Measurements from ENCODE around the gene TTLL9. TPM values are rescaled to one million over a fixed set of nuclear protein-coding genes. Genes with fewer than 3 reads are reported as not detected.

TTLL9 gene
- total and polyA plus RNA-seq, 10 of the 15 experiments (the other 5 are each of a cell fraction or from before 2014, with no cell fraction given): 0.03 to 0.77 (median 0.11) TPM; not detected in 2

DNA sequence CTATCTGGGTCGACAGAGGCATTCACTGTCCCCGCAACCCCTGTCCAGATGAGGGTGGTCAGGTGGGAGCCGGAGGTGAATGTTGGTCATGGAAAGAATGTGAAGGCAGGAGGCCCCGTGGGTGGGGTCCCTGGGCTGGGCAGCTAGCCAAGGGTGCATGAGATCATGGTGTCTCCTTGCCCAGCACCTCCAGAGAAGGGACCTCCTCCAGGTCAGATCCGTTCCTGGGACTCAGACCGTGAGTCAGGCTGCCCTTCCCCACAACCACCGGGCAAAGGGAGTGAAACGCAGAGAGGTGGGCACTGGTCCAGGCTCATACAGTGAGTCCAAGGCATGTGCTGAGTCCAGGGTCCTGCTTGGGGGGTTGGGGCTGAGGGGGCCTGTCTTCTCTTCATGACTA is 28.5 kb upstream of the TTLL9 start (continued):
- no peak for TF ChIP-seq ZNF622 (IDR thresholded peaks at IDR 0.05)
- TF ChIP-seq, protein P1, sequence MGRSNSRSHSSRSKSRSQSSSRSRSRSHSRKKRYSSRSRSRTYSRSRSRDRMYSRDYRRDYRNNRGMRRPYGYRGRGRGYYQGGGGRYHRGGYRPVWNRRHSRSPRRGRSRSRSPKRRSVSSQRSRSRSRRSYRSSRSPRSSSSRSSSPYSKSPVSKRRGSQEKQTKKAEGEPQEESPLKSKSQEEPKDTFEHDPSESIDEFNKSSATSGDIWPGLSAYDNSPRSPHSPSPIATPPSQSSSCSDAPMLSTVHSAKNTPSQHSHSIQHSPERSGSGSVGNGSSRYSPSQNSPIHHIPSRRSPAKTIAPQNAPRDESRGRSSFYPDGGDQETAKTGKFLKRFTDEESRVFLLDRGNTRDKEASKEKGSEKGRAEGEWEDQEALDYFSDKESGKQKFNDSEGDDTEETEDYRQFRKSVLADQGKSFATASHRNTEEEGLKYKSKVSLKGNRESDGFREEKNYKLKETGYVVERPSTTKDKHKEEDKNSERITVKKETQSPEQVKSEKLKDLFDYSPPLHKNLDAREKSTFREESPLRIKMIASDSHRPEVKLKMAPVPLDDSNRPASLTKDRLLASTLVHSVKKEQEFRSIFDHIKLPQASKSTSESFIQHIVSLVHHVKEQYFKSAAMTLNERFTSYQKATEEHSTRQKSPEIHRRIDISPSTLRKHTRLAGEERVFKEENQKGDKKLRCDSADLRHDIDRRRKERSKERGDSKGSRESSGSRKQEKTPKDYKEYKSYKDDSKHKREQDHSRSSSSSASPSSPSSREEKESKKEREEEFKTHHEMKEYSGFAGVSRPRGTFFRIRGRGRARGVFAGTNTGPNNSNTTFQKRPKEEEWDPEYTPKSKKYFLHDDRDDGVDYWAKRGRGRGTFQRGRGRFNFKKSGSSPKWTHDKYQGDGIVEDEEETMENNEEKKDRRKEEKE (IDR thresholded peaks at IDR 0.05): no peak

GRCh38 chr20:31842471-31843157 is 27.8 kb upstream of the TTLL9 start:
- no peaks in the 10 kb centered on the region for H3K27me3 ChIP-seq (replicated peaks in 1 of 2; ENCODE audit: control insufficient read depth in 2 of 2, insufficient read depth in 2 of 2, low read length in 1 of 2)
- H3K27ac ChIP-seq (ENCODE audit: control insufficient read depth, insufficient read depth): no peak overlapping the region
- no peaks in the 10 kb centered on the region; the same call in 1 of the 2 replicates for H4K20me1 ChIP-seq (ENCODE audit: control insufficient read depth, insufficient read depth)
- no peaks in the 10 kb centered on the region for H3K79me2 ChIP-seq (ENCODE audit: control insufficient read depth, insufficient read depth, low read length)
- ChIA-PET CTCF (interaction anchor here (1.3 to 7.3 kb wide), 3 partner anchors 9 to 19 kb away, joined by 5 to 109 read pairs (median 10); partner anchors contain the start of gene MYLK2), POLR2A (no interaction called here), SMC1A (ENCODE audit: uncharacterized antibody, unreplicated experiment) (no interaction called here), RAD21 (ENCODE audit: unreplicated experiment) (interaction anchor here (1.2 to 1.4 kb wide), 2 partner anchors 10 to 19 kb away, joined by 3 to 5 read pairs; no protein-coding TSS in a partner anchor)
- ATAC-seq (peak; percentile 24), DNase-seq (ENCODE audit: low read depth, low spot score) (no peak), FAIRE-seq (no peak)
- H3K9me3 ChIP-seq (replicated peaks; ENCODE audit: control insufficient read depth, insufficient read depth, low read length): no peaks in the 10 kb centered on the region
- no peak overlapping the region for H2AFZ ChIP-seq (ENCODE audit: control insufficient read depth, low read depth, low read length)
- no peak overlapping the region for H3K4me3 ChIP-seq
- intact Hi-C loops (cut with micrococcal nuclease; ENCODE audit: unreplicated experiment): no loop called here
- BruUV-seq (replicated peaks): no TSS peak
- in situ Hi-C loops (cut with MboI): no loop called here
- H3K36me3 ChIP-seq (ENCODE audit: control insufficient read depth in 2 of 2, insufficient read depth in 2 of 2, low read length in 1 of 2): no peaks in the 10 kb centered on the region
- TF ChIP-seq ZNF24 (IDR thresholded peaks at IDR 0.05): no peak
- TF ChIP-seq SUPT20H (IDR thresholded peaks at IDR 0.05; ENCODE audit: borderline replicate concordance, control insufficient read depth, low read depth, low read length): no peak
- 0 out of 2 replicates have a peak, but pooled peaks have one; percentile 18 for TF ChIP-seq DPF2 (IDR thresholded peaks at IDR 0.05)
- TF ChIP-seq POLR2A (IDR thresholded peaks at IDR 0.05; ENCODE audit: low read depth, low read length): no peak
- TF ChIP-seq SREBF2 (IDR thresholded peaks at IDR 0.05; ENCODE audit: low read length): no peak
- no peak for TF ChIP-seq CEBPB (IDR thresholded peaks at IDR 0.05; ENCODE audit: borderline replicate concordance in 1 of 2, low read depth in 2 of 2, low read length in 2 of 2)
- no peak for TF ChIP-seq RELA (IDR thresholded peaks at IDR 0.05; ENCODE audit: borderline replicate concordance, partially characterized antibody)
- TF ChIP-seq SRF (IDR thresholded peaks at IDR 0.05; ENCODE audit: low read depth in 2 of 2, low read length in 2 of 2): no peak
- TF ChIP-seq YBX1 (IDR thresholded peaks at IDR 0.05): no peak
- TF ChIP-seq MEF2B (IDR thresholded peaks at IDR 0.05; ENCODE audit: partially characterized antibody, poor library complexity, severe bottlenecking): peak; percentile 82
- no peak for TF ChIP-seq RCOR1 (conservative IDR thresholded peaks at IDR 0.05; ENCODE audit: low read depth, low read length)
- no peak for TF ChIP-seq ZNF274 (IDR thresholded peaks at IDR 0.05; ENCODE audit: insufficient read depth, insufficient read length)
- TF ChIP-seq, protein P2, sequence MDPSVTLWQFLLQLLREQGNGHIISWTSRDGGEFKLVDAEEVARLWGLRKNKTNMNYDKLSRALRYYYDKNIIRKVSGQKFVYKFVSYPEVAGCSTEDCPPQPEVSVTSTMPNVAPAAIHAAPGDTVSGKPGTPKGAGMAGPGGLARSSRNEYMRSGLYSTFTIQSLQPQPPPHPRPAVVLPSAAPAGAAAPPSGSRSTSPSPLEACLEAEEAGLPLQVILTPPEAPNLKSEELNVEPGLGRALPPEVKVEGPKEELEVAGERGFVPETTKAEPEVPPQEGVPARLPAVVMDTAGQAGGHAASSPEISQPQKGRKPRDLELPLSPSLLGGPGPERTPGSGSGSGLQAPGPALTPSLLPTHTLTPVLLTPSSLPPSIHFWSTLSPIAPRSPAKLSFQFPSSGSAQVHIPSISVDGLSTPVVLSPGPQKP (IDR thresholded peaks at IDR 0.05; ENCODE audit: low read depth, low read length): no peak
- no peak overlapping the region for H3K9ac ChIP-seq (ENCODE audit: control insufficient read depth, insufficient read depth, low read length)
- no peak overlapping the region for H3K4me2 ChIP-seq (ENCODE audit: control insufficient read depth, insufficient read depth)
- 36% methylated on average over 12 of the region's 12 CpGs for WGBS (ENCODE audit: insufficient coverage, insufficient replicate concordance, low lambda C conversion rate, missing lambda C conversion rate)
- H3K4me1 ChIP-seq (ENCODE audit: control insufficient read depth, insufficient read depth, low read length): peaks cover 5% of the 10 kb centered on the region; the same call in 1 of the 2 replicates
